HG03520 (cell line): Measurements from ENCODE around the gene SACM1L.

Experiments used
- ATAC-seq: cut with Tn5 transposase; IDR thresholded peaks from one replicate; pipeline ENCODE4 v1.9.1; 2021; ENCODE audit warnings: mild to moderate bottlenecking, moderate library complexity; ENCODE audit not compliant: unreplicated experiment

SACM1L gene, protein sequence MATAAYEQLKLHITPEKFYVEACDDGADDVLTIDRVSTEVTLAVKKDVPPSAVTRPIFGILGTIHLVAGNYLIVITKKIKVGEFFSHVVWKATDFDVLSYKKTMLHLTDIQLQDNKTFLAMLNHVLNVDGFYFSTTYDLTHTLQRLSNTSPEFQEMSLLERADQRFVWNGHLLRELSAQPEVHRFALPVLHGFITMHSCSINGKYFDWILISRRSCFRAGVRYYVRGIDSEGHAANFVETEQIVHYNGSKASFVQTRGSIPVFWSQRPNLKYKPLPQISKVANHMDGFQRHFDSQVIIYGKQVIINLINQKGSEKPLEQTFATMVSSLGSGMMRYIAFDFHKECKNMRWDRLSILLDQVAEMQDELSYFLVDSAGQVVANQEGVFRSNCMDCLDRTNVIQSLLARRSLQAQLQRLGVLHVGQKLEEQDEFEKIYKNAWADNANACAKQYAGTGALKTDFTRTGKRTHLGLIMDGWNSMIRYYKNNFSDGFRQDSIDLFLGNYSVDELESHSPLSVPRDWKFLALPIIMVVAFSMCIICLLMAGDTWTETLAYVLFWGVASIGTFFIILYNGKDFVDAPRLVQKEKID

DNA sequence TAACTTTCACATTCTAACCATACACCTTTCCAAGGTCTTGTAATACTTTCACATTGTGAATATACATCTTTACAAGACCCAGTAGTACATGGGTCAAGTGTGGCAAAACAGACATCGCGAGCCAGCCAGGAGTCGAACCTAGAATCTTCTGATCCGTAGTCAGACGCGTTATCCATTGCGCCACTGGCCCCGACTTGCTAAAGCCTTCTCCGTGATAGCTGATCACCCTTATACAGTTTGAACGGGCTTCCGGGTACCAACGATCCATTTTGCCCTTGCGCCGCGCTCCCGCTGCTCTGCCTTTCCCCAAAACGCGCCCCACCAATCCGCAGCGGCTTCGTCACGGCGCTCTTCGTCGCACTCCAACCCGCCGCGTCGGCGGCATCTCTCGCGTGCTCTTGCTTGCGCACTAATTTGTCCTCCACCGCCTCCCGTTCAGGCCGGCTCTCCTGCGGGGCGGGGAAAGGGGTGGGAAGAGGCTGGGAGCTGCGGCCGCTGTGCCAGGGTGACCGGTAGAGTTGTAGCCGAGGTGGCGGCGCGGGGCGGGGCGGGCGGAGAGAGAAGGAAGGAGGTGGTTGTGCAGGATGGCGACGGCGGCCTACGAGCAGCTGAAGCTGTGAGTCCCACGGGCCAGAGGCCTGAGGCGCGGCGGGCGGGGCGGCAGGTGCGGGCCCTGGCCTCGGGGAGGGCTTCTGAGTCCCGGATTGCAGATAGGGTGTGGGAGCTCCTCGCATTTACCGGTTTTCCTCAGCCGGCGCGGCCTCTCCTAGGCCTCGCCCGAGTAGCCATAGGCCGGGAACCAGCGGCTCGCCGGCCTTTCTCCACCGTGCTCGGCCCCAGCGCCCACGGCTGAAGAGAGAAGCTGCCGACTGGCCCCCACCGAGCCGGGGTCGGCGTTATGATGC lies at the start of gene SACM1L:
TSS of gene SACM1L (plus strand) at position 515 of the 905 bp plus-strand sequence. CDS start at position 585, 70 bp downstream.
- ATAC-seq: peak; percentile 82

DNA sequence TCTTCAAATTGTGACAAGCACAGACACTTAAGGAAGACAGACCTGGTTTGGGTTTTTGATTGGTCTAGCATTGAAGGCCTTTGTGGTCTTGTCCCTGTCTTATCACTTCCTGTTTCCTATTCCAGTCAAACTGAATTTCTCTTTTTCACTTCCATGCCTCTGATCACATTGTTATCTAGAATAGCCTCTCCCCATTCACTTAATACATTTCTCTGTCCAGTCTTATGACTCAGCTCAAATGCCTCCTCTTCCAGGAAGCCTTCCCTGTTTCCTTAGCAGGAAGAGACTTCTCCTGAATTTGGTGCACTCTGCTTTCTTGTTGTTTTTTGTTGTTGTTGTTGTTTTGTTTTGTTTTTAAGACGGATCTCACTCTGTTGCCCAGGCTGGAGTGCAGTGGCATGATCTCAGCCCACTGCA lies 49.1 kb upstream of the SACM1L start:
- no peak for ATAC-seq

DNA sequence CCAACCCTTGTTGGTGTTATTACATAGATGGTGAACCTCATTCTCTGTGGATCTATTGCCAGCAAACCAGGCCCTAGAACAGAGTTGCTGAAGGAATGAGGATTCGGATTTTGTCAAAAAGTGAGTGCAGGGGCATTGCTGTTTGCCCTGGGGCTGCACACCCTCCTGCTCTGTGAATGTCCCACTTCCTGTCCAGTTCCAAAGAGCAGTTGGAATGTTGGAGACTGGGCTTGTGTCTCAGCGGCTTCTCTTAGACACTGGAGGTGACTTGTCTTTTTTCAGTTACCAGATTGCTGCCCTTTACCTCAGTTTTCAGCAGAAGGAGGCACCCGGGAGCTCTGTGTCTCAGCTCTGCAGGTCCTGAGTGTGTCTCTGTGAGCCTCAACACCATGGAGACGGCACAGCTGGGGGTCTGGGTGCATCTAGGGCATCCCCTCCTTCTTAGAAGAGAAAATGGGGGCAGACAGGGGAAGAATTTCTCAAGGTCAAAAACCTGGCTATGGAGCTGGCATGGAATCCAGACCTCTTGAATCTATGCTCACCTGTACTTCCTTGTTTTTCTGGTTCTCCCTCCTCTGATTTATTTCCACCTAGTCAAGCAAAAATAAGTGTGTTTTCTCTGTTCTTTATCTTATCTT lies 48.4 kb upstream of the SACM1L start:
- no peak for ATAC-seq

DNA sequence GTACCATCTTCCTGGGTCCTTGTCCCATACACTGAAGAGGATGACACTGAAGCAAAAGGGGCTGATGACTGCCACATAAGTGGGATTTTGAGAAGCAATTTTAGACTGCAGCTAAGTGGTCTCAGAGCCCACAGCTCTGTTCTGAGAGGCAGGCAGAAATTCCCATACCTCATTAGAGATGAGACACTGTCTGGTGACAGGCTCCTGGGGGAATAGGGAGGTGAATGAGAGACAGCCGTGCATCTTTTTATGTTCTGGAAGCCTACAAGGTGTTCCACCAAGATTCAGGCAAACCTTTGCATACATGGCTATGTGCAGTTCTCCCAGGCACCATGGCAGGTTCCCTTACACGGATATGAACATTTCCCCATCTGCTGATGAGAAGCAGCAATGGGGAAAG lies 47.4 kb upstream of the SACM1L start:
- no peak for ATAC-seq

DNA sequence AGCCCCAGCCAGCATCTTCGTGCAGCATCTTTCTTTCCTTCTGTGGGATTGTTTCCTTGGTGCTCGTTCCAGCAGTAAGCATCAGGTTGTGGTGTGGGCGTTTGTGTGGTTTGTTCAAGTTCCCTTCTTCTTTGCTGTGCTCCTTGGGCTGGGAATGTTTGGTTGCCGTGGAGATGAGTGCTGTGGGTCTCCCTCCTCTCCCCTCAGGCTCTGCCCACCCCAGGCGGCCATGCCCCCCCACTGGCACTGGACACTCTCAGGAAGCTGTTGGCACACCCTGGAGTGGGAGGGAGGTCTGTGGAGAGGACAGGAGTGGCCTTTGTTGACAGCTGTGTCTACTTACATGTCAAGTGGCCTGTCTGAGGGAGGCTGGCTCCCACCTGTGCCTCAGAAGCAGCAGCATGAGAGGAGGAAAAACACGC lies 46.5 kb upstream of the SACM1L start:
- ATAC-seq: no peak

DNA sequence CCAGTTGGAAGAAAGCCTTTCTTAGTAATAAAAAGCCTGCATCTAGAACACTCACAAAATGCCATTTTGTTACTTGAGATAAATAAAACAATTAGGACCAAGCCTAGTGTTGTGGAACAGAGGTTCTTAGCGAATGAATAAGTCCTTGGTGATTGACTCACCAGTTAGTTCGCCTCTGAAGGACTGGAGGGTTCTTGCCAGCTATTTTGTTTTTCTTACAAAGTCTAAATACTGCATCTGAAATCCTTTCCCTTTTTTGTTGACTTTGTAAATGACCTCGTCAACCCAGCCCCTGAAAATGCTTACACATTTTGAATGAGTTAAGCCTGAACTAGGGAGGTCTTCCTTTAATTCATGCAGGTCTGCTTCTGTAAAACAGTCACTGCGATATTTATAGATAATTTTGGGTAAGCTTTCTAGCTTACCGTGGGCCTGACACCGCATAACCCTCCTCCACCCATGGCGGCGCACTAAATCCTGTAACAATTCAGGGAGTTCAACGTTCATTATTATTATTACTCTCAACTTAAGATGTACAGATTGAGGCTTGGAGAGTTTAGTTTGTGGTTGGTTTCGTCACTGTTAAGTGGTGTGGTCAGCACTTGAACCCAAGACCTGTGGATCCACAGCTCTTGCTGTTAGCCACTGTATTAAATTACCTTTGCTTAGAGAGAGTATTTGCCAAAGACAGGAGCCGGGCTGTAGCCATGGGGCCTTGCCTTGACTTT lies 45.0 kb upstream of the SACM1L start:
- no peak for ATAC-seq

DNA sequence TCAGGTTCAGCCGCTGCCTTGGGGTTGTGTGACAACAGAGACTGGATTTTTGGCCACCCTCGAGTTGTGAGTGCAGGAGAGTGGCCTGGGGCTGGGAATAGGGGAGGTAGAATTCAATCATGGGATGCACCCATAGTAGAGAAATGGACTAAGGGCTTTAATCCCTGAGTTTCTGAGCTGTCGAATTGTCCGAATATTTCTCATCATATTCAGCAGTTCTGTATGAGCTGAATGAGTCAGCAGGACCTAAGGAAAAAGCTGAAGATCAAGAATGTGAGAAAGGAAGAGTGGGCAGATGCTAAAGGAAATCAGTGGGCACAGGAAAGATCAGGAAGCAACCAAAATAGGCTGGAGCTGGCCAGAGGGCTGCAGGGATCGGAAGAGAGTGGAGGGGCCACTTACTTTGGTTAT lies 44.4 kb upstream of the SACM1L start:
- no peak for ATAC-seq

DNA sequence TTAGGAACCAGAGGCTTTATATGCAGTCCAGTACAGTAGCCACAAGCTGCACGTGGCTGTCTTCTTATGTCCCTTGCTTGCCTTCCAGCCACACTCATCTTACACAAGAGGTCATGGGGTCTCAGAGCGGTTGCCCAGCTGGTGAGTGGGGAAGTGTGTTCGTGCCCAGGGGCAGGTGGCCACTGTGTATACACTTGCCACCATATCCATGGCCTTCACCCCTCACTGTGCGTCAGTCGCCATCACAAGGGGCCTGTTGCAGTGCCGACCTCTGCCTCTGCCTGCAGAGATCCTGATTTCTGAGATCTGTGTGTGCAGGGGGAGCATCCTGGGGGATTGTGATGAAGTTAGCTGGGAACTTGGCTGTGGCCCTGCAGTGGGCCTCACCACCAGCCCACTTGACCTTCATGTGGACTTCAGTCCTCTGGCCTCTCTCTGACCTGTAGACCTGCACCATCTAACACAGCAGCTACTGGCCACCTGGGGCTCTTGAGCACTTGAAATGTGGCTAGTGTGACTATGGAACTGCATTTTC lies 43.1 kb upstream of the SACM1L start:
- no peak for ATAC-seq

DNA sequence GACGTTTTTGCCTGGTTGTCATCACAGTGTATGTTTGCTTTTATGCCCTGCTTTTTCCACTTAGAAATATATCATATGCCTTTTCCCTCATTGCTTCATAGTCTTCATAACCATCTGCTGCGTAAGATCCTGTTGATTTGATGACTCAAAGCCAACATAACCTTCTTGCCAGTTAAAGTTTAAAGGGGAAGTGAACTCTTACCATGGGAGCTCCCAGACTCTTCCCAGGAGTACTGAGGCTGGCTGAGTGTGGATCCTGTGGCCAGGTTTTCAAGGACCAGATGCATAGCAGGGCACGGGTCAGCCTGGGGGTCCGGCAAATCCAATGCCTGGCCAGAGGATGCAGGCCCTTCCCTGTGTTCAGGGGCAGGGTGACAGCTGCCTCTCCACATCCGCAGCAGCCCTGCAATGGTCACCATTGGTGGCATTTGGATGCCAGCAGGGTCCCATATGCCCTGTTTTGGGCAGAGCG lies 42.0 kb upstream of the SACM1L start:
- ATAC-seq: no peak

DNA sequence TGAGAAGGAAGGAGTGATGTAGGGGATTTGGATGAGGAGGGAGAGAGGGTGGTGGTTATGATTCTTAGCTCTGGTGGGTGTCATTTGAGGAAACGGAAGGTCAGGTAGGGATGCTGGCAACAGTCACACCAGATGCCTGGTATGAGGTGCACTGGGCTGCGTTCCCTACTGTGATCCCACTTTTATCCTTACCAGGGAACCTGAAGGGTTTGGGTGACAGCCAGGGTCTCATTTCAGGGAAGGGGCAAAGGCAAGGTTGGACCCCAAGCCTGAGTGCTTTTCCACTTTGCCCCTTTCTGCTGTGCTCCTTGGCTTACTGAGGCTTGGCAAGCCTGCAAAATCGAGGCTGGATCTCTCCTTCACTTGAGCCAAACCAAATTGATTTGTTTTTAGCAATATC lies 36.0 kb upstream of the SACM1L start:
- ATAC-seq: no peak

DNA sequence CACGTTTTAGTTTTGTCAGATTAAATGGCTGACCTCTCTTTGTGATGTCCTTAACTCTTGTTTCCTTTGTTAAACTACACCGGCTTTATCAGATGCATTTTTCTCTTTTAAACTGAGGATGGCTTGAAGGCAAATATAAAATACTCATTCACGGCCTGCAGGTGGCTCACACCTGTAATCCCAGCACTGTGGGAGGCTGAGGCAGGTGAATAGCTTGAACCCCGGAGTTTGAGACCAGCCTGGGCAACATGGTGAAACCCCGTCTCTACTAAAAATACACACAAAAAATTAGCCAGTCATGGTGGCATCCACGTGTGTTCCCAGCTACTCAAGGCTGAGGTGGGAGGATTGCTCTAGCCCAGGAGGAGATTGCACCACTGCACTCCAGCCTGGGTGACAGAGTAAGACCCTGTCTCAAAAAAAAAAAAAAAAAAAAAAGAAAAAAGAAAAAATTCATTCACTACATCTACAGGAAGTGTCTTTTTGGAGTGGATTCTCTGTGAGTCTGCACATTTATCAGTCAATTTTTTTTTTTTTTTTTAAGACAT lies 34.7 kb upstream of the SACM1L start:
- no peak for ATAC-seq

DNA sequence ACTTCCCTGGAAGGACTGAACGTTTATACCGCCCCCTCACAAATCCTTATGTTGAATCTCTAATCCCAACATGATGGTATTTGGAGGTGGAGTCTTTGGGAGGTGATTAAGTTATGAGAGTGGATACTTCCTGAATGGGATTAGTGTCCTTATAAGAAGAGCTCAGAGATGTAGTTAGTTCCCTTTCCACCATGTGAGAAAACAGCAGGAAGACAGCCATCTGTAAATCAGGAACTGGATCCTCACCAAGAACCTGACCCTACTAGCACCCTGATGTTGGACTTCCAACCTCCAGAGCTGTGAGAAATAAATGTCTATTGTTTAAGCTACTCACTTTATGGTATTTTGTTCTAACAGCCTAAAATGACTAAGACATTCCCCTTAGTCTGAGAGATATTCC lies 33.3 kb upstream of the SACM1L start:
- no peak for ATAC-seq

DNA sequence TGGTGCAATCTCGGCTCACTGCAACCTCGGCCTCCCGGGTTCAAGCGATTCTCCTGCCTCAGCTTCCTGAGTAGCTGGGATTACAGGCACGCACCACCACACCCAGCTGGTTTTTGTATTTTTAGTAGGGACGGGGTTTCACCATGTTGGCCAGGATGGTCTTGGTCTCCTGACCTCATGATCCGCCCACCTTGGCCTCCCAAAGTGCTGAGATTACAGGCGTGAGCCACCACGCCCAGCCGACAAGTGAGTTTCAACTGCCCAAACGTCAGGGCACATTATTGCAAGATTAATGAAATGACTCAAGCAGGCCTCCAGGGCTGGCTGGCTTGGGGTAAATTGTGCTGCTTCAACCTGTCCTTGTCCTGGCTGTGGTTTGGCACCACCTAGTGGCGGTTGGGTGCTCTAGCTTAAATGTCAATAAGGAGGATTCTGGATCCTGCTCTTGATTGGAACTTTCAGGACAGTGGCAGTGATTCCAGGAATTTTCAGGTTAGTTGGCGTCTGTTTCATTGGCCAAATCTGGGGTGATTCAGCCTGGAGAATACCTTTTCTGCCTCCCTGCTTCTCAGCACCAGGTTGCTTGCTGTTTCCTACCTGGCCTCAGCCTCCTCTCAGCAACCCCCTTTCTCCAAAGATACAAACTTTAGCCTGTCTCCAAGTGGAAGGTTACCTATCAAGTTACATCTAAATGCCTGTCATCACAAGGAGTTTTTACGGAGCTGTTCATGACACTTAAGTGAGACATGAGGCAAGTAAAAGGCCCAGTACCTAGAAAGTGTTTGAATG lies 32.4 kb upstream of the SACM1L start:
- ATAC-seq: peak; percentile 57

DNA sequence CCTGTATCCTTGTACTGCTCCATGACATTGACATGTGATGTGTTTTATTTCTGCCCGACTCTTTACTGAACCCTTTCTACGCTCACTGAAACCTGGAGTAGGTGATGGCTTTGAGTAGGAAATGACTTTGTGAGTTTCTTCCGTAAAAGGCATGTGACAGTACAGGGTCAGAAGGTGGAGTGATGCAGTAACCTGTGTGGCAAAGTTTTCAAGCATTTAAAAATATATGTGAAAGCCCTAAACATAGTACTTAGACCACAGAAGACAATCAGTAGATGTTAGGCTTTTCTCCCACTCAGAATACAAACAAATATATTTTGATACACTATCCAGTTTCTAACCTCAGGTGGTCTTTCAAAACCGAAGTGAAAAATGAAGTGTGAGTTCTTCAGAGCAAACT lies 31.3 kb upstream of the SACM1L start:
- ATAC-seq: peak; percentile 49

DNA sequence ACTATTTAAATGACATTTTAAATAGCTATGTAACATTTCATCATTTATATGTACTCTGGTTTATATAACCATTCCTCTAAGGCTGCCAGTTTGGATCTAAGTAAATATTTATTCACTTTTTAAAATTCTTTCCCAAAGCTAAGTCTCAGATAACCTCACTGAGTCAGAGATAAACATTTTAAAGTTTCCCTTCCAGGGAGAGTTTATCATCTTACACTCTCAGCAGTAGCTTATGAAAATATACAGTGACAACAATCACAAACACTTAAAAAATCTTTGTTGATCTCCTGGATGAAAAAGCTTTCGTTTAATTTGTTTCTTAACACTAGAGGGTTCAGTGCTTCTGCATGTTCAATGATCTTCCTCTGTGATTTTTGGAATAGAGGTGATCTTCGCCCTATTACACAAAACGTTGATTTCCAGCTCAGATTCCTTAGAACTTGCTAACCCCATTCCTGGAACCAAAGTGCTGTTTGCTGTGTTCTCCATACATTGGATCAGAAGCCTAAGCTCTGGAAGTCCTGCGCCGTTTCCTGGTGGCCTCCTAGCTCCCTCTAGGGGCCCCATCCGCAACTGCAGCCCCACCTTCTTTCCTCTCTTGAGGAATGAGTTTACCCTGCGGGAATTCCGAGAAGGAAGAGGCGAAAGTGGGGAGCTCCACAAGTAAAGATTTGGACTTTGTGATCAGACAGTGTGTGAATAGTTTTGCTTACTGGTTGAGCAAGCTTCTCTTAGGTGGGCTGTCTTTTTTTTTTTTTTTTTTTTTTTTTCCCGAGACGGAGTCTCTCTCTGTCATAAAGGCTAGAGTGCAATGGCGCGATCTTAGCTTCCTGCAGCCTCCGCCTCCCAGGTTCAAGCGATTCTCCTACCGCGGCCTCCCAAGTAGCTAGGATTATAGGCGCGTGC lies 29.3 kb upstream of the SACM1L start:
- no peak for ATAC-seq

DNA sequence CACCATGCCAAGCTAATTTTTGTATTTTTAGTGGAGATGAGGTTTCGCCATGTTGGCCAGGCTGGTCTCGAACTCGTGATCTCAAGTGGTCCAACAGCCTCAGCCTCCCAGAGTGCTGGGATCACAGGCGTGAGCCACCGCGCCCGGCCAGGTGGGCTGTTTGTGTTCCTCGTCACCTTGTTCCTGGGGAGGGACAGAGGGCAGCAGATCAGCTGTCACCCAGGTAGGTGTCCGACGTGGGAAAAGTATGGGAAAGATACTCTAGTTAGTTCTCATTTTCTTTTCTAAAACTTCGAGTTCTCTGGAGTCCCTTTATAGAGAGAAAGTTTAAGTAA lies 28.7 kb upstream of the SACM1L start:
- ATAC-seq: no peak

DNA sequence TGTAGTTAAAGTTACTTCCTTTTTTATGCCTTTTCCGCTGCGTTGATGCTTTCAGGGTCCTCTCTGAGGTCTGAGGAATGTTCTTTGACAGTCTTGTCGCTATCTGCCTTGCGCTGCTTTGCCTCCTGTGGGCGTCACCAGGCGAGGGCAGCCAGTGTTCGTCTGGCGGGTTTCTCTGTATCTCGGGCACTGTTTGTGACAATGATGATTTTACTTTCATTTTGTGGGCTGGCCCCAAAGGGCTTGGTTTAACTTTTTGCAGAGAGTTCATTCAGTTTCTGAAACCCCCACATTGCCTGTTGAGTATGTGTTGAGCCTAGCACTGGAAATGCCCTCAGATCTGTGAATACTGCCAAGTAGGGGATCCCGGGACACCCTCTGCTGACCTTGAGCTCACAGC lies 24.6 kb upstream of the SACM1L start:
- peak; percentile 71 for ATAC-seq

DNA sequence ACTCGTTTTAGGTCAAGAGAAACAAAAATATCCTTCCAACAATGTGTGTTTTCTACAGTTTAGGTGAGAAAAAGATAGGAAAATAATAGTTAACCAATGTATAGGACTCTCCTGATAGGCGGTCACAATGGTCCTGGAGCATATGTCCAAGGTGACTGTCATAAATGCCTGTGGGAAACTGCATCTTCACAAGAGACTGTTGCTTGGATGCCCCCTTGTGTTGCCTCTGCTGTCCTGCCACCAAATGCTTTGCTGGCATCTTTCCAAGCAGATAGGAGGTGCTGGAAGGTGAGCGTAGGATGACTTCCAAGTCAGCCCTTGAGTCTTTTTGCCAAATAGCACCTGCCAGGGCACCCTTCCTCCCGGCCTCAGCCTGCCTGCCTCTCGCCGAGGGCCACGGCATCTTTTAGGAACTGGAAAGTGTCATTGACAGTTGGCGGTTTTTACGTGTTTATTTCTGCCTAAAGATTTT lies 24.1 kb upstream of the SACM1L start:
- no peak for ATAC-seq
